H9 (cell line): ENCODE measurements around the gene SEMA3F. TPM values are rescaled to one million over a fixed set of nuclear protein-coding genes. Genes with fewer than 3 reads are reported as not detected.

Experiments
- DNase-seq: peaks from one replicate; pipeline ENCODE4 v3.0.0-alpha.2; 2017
- H2AFZ ChIP-seq: one replicate; pipeline ENCODE4 v1.6.1; 2013; ENCODE audit warnings: mild to moderate bottlenecking, low read length, control low read depth, moderate library complexity
- H2AK5ac ChIP-seq: 2 replicates; pipeline ENCODE4 v1.6.1; 2013; ENCODE audit warnings: low read length, control low read depth, mixed read lengths; ENCODE audit not compliant: insufficient read length
- H2BK120ac ChIP-seq: one replicate; pipeline ENCODE4 v1.6.1; 2013; ENCODE audit warnings: low read depth, mild to moderate bottlenecking, low read length, control low read depth, inconsistent platforms; ENCODE audit not compliant: poor library complexity, severe bottlenecking
- H2BK12ac ChIP-seq: 2 replicates; pipeline ENCODE4 v1.6.1; 2013; ENCODE audit warnings: low read length, control low read depth, mixed read lengths, low read depth; ENCODE audit not compliant: insufficient read length
- H2BK15ac ChIP-seq: 2 replicates; pipeline ENCODE4 v1.6.1; 2013; ENCODE audit warnings: low read depth, low read length, control low read depth
- H2BK20ac ChIP-seq: one replicate; pipeline ENCODE4 v1.6.1; 2013; ENCODE audit warnings: low read depth, mild to moderate bottlenecking, low read length, control low read depth, inconsistent platforms; ENCODE audit not compliant: poor library complexity, severe bottlenecking
- H2BK5ac ChIP-seq: 2 replicates; pipeline ENCODE4 v1.6.1; 2013; ENCODE audit warnings: low read length, control low read depth, mixed read lengths; ENCODE audit not compliant: insufficient read length
- H3K14ac ChIP-seq: 2 replicates; pipeline ENCODE4 v1.6.1; 2013; ENCODE audit warnings: low read length, control low read depth; ENCODE audit not compliant: insufficient read depth
- H3K18ac ChIP-seq: 2 replicates; pipeline ENCODE4 v1.6.1; 2013; ENCODE audit warnings: low read depth, mild to moderate bottlenecking, mixed read lengths, low read length, control low read depth; ENCODE audit not compliant: insufficient read length
- H3K23ac ChIP-seq: 2 replicates; pipeline ENCODE4 v1.6.1; 2013; ENCODE audit warnings: low read length, control low read depth, mixed read lengths, low read depth; ENCODE audit not compliant: insufficient read length
- H3K23me2 ChIP-seq: 2 replicates; pipeline ENCODE4 v1.6.1; 2013; ENCODE audit warnings: low read depth, mild to moderate bottlenecking, mixed read lengths, low read length, control low read depth; ENCODE audit not compliant: insufficient read length, poor library complexity, severe bottlenecking
- H3K27ac ChIP-seq: 2 replicates; pipeline ENCODE4 v1.5.1; 2013; ENCODE audit warnings: low read length, control low read depth, mixed read lengths, low read depth; ENCODE audit not compliant: insufficient read length
- H3K27me3 ChIP-seq: 2 replicates; pipeline ENCODE4 v1.6.1; 2013; ENCODE audit warnings: low read length, control low read depth, inconsistent platforms; ENCODE audit not compliant: insufficient read depth
- H3K4ac ChIP-seq: 2 replicates; pipeline ENCODE4 v1.6.1; 2013; ENCODE audit warnings: low read depth, mild to moderate bottlenecking, control low read depth, inconsistent platforms, low read length, moderate library complexity
- H3K4me1 ChIP-seq: 2 replicates; pipeline ENCODE4 v1.6.1; 2013; ENCODE audit warnings: low read length, control low read depth, inconsistent platforms; ENCODE audit not compliant: insufficient read depth
- H3K4me2 ChIP-seq: 2 replicates; pipeline ENCODE4 v1.6.1; 2013; ENCODE audit warnings: low read length, control low read depth, mixed read lengths; ENCODE audit not compliant: insufficient read length, insufficient read depth
- H3K56ac ChIP-seq: 2 replicates; pipeline ENCODE4 v1.6.1; 2013; ENCODE audit warnings: low read depth, mild to moderate bottlenecking, mixed read lengths, low read length, control low read depth; ENCODE audit not compliant: insufficient read length
- H3K79me1 ChIP-seq: 2 replicates; pipeline ENCODE4 v1.6.1; 2013; ENCODE audit warnings: low read depth, mild to moderate bottlenecking, moderate library complexity, low read length, control low read depth, inconsistent platforms; ENCODE audit not compliant: insufficient read depth, poor library complexity, severe bottlenecking
- H3K79me2 ChIP-seq: 2 replicates; pipeline ENCODE4 v1.6.1; 2013; ENCODE audit warnings: low read length, control low read depth, inconsistent platforms; ENCODE audit not compliant: insufficient read depth
- H3K9ac ChIP-seq: 2 replicates; pipeline ENCODE4 v1.6.1; 2013; ENCODE audit warnings: low read length, control low read depth, mixed read lengths; ENCODE audit not compliant: insufficient read length; ENCODE audit errors: extremely low read depth
- H3K9me3 ChIP-seq: one replicate; pipeline ENCODE4 v1.6.1; 2013; ENCODE audit warnings: low read depth, low read length, inconsistent platforms; ENCODE audit not compliant: control insufficient read depth
- H3T11ph ChIP-seq: one replicate; pipeline ENCODE4 v1.6.1; 2013; ENCODE audit warnings: mild to moderate bottlenecking, low read length, control low read depth, inconsistent platforms
- H4K20me1 ChIP-seq: one replicate; pipeline ENCODE4 v1.6.1; 2013; ENCODE audit not compliant: control insufficient read depth, insufficient read length, insufficient read depth
- H4K5ac ChIP-seq: 2 replicates; pipeline ENCODE4 v1.6.1; 2013; ENCODE audit warnings: low read depth, mild to moderate bottlenecking, mixed read lengths, low read length, control low read depth; ENCODE audit not compliant: insufficient read length
- H4K8ac ChIP-seq: replicated peaks from 2 replicates; pipeline ENCODE4 v1.6.1; 2013; ENCODE audit warnings: low read length, control low read depth, mixed read lengths, low read depth; ENCODE audit not compliant: insufficient read length
- H4K91ac ChIP-seq: 2 replicates; pipeline ENCODE4 v1.6.1; 2013; ENCODE audit warnings: low read depth, mild to moderate bottlenecking, moderate library complexity, mixed read lengths, low read length, control low read depth; ENCODE audit not compliant: insufficient read length
- H3K27ac Mint-ChIP-seq, 3 experiments: 2 replicates in 2 of 3; 3 replicates in 1 of 3; pipeline ENCODE4 v1.8.0; 2020 to 2021; ENCODE audit warnings: mixed read lengths in 3 of 3, mild to moderate bottlenecking in 1 of 3, moderate library complexity in 1 of 3
- H3K27me3 Mint-ChIP-seq: 2 replicates; pipeline ENCODE4 v1.8.0; 2021; ENCODE audit warnings: low read depth, mild to moderate bottlenecking, moderate library complexity, mixed read lengths
- H3K36me3 Mint-ChIP-seq, 3 experiments: 2 replicates in 2 of 3; 3 replicates in 1 of 3; pipeline ENCODE4 v1.8.0; 2020 to 2021; ENCODE audit warnings: low read depth in 3 of 3, mixed read lengths in 3 of 3; ENCODE audit not compliant: insufficient read depth in 1 of 3
- H3K4me1 Mint-ChIP-seq, 2 experiments: 2 replicates each; pipeline ENCODE4 v1.8.0; 2020; ENCODE audit warnings: mixed read lengths in 2 of 2
- H3K4me3 Mint-ChIP-seq, 2 experiments: 2 replicates in 1 of 2; 3 replicates in 1 of 2; pipeline ENCODE4 v1.8.0; 2020 to 2021; ENCODE audit warnings: mild to moderate bottlenecking in 2 of 2, mixed read lengths in 2 of 2, moderate library complexity in 1 of 2
- H3K9me3 Mint-ChIP-seq, 2 experiments: 2 replicates in 1 of 2; 3 replicates in 1 of 2; pipeline ENCODE4 v1.8.0; 2020; ENCODE audit warnings: mild to moderate bottlenecking in 2 of 2, mixed read lengths in 2 of 2, moderate library complexity in 1 of 2
- CTCF ChIP-seq: fragments of 200-600 bp; sonication (generic); conservative IDR thresholded peaks from 3 replicates; pipeline ENCODE4 v1.8.0; 2021; ENCODE audit warnings: antibody characterized with exemption, mild to moderate bottlenecking
- WGBS: extraction: QIAGEN DNeasy Blood & Tissue Kit; methylation state at CpG from one replicate; pipeline ENCODE4 v1.1.7; 2013; ENCODE audit warnings: missing lambda C conversion rate, low lambda C conversion rate, mixed read lengths; ENCODE audit not compliant: insufficient read length; ENCODE audit errors: extremely low coverage; 5-methylcytosine and 5-hydroxymethylcytosine counted together
- total RNA-seq: library from RNA; stranded (reverse); gene quantifications from 2 replicates; pipeline ENCODE4 v1.2.1, GENCODE V29; 2021

Gene SEMA3F
- total RNA-seq, 1 experiment from 2014 or later, result 14.3 TPM

GRCh38 chr3:50214824-50215223, 59.7 kb downstream of the SEMA3F start:
- H3K27ac ChIP-seq, result no peak overlapping the region
- no peaks in the 10 kb centered on the region for H3K36me3 Mint-ChIP-seq

More at GRCh38 chr3:50214824-50215223, 59.7 kb downstream of the SEMA3F start:
- Histone ChIP-seq H4K91ac (no peak overlapping the region), H2BK120ac (no peak overlapping the region), H2BK12ac (no peak overlapping the region), H2AFZ (no peak overlapping the region), H3K79me2 (no peaks in the 10 kb centered on the region), H4K8ac (no peak overlapping the region), H3K4me1 (no peaks in the 10 kb centered on the region), H4K20me1 (peaks cover 3% of the 10 kb centered on the region), H3K56ac (no peak overlapping the region), H2AK5ac (no peak overlapping the region), H2BK5ac (no peak overlapping the region), H3K23ac (no peak overlapping the region), H3K79me1 (no peaks in the 10 kb centered on the region), H3K4ac (no peak overlapping the region), H3K14ac (no peak overlapping the region), H3K23me2 (no peaks in the 10 kb centered on the region), H3K9me3 (no peaks in the 10 kb centered on the region), H3K27me3 (no peaks in the 10 kb centered on the region), H3K18ac (no peak overlapping the region), H3K4me2 (no peak overlapping the region), H3T11ph (no peak overlapping the region), H2BK20ac (no peak overlapping the region), H2BK15ac (no peak overlapping the region), H4K5ac (no peak overlapping the region), H3K9ac (no peak overlapping the region)
- no peak for DNase-seq
- H3K27me3 Mint-ChIP-seq, result peaks cover 7% of the 10 kb centered on the region
- WGBS, result no CpG with 5 or more reads among the region's 10 CpGs
- no peak overlapping the region for H3K27ac Mint-ChIP-seq
- no peak overlapping the region for H3K4me3 Mint-ChIP-seq
- H3K4me1 Mint-ChIP-seq, result peaks cover 21% of the 10 kb centered on the region in 2 experiments
- H3K9me3 Mint-ChIP-seq, result no peaks in the 10 kb centered on the region; a peak in 1 of 5 replicates
- TF ChIP-seq CTCF, result no peak
